Ishikawa (cell line): ENCODE data around the gene GALNTL6.
A peak's percentile ranks its signal among the peaks of the same experiment; 100 is the strongest.

Experiments used
- CEBPB ChIP-seq: IDR thresholded peaks from 2 replicates; pipeline ENCODE4 v1.6.1; 2012
- CREB1 ChIP-seq: IDR thresholded peaks from 2 replicates; pipeline ENCODE4 v1.6.1; 2012; ENCODE audit warnings: low read depth
- EGR1 ChIP-seq: IDR thresholded peaks from 2 replicates; pipeline ENCODE4 v1.6.1; 2012
- EP300 ChIP-seq: IDR thresholded peaks from 2 replicates; pipeline ENCODE4 v1.6.1; 2012; ENCODE audit warnings: borderline replicate concordance
- FOXM1 ChIP-seq: IDR thresholded peaks from 2 replicates; pipeline ENCODE4 v1.6.1; 2012; ENCODE audit warnings: low read depth, borderline replicate concordance
- MAX ChIP-seq: IDR thresholded peaks from 2 replicates; pipeline ENCODE4 v1.6.1; 2012
- NFIC ChIP-seq: IDR thresholded peaks from 2 replicates; pipeline ENCODE4 v1.6.1; 2012
- RAD21 ChIP-seq: IDR thresholded peaks from 2 replicates; pipeline ENCODE4 v1.6.1; 2012; ENCODE audit warnings: low read depth
- REST ChIP-seq: IDR thresholded peaks from 2 replicates; pipeline ENCODE4 v1.6.1; 2012; ENCODE audit warnings: low read depth, mild to moderate bottlenecking
- TAF1 ChIP-seq: IDR thresholded peaks from 2 replicates; pipeline ENCODE4 v1.6.1; 2012; ENCODE audit warnings: low read depth, mild to moderate bottlenecking
- TCF12 ChIP-seq: IDR thresholded peaks from 2 replicates; pipeline ENCODE4 v1.6.1; 2012; ENCODE audit warnings: low read depth
- TEAD4 ChIP-seq: IDR thresholded peaks from 2 replicates; pipeline ENCODE4 v1.6.1; 2012
- USF1 ChIP-seq: IDR thresholded peaks from 2 replicates; pipeline ENCODE4 v1.6.1; 2012
- YY1 ChIP-seq: IDR thresholded peaks from 2 replicates; pipeline ENCODE4 v1.6.1; 2012; ENCODE audit warnings: low read depth
- ZBTB7A ChIP-seq: IDR thresholded peaks from 2 replicates; pipeline ENCODE4 v1.6.1; 2012; ENCODE audit warnings: low read depth

Gene GALNTL6

GRCh38 chr4:171846232-171846631 lies 33.0 kb downstream of the GALNTL6 start:
- TF ChIP-seq TAF1 = no peak
- TF ChIP-seq RAD21 = peak; percentile 88
- no peak for TF ChIP-seq CREB1

- TF ChIP-seq YY1 (no peak), TEAD4 (no peak)
Measured at GRCh38 chr4:171846893-171847292, 33.7 kb downstream of the GALNTL6 start.

GRCh38 chr4:171847751-171848150 lies 34.5 kb downstream of the GALNTL6 start:
- TF ChIP-seq USF1 (no peak), NFIC (no peak), EP300 (no peak), TCF12 (no peak), TAF1 (no peak), TEAD4 (no peak), REST (no peak), ZBTB7A (no peak), FOXM1 (no peak), CEBPB (no peak), EGR1 (no peak), RAD21 (no peak), MAX (no peak), CREB1 (no peak), YY1 (no peak)

GRCh38 chr4:171849686-171850222 lies 36.5 kb downstream of the GALNTL6 start:
- TF ChIP-seq NFIC (no peak), CEBPB (no peak), CREB1 (no peak), REST (no peak), MAX (no peak), TEAD4 (no peak), TAF1 (no peak), FOXM1 (no peak), ZBTB7A (no peak), EP300 (no peak), EGR1 (no peak), USF1 (no peak), TCF12 (no peak)

GRCh38 chr4:171851295-171851694 lies 38.1 kb downstream of the GALNTL6 start:
- no peak for TF ChIP-seq EGR1
- TF ChIP-seq USF1 = no peak
- no peak for TF ChIP-seq TEAD4
- no peak for TF ChIP-seq TAF1
- TF ChIP-seq MAX = no peak
- TF ChIP-seq REST = no peak
- TF ChIP-seq NFIC = no peak
- no peak for TF ChIP-seq RAD21
- no peak for TF ChIP-seq ZBTB7A
- no peak for TF ChIP-seq TCF12
- no peak for TF ChIP-seq CREB1
- TF ChIP-seq EP300 = no peak
- no peak for TF ChIP-seq CEBPB
